ENCODE results near the gene CEP76. TPM values are rescaled to one million over a fixed set of nuclear protein-coding genes. Genes with fewer than 3 reads are reported as not detected.

CEP76 gene
- total and polyA plus RNA-seq, 2 donors (not counting 1 experiment from before 2014, with no cell fraction given): 5.3 to 10.0 TPM

GRCh38 chr18:12637393-12637792, 65.1 kb downstream of the CEP76 start:
- Histone ChIP-seq H3K36me3 (replicated peaks in 1 of 2; ENCODE audit: control extremely low read depth in 1 of 2, control insufficient read depth in 1 of 2, extremely low read depth in 1 of 2, insufficient read depth in 2 of 2, low read length in 1 of 2) (no peaks in the 10 kb centered on the region), H3K9ac (ENCODE audit: low read length) (no peak overlapping the region), H3K4me3 (ENCODE audit: control extremely low read depth in 1 of 5, extremely low read depth in 1 of 5, insufficient read depth in 1 of 5, low read depth in 2 of 5, low read length in 4 of 5) (no peak overlapping the region), H3K27me3 (replicated peaks in 1 of 4; ENCODE audit: control extremely low read depth in 1 of 4, control insufficient read depth in 3 of 4, insufficient read depth in 4 of 4, low read length in 3 of 4) (peaks cover 0 to 3% (median under 1%) of the 10 kb centered on the region in 4 experiments), H3K4me1 (ENCODE audit: control insufficient read depth in 2 of 2, insufficient read depth in 2 of 2, low read length in 2 of 2) (no peaks in the 10 kb centered on the region), H3K79me2 (ENCODE audit: control insufficient read depth, insufficient read depth, low read length) (no peaks in the 10 kb centered on the region), H3K9me3 (ENCODE audit: control extremely low read depth in 1 of 3, control insufficient read depth in 2 of 3, insufficient read depth in 1 of 3, low read length in 2 of 3) (no peaks in the 10 kb centered on the region), H4K20me1 (ENCODE audit: control insufficient read depth, insufficient read depth, low read length, poor library complexity, severe bottlenecking) (no peaks in the 10 kb centered on the region), H3K4me2 (replicated peaks; ENCODE audit: low read depth, low read length, poor library complexity, severe bottlenecking) (no peak overlapping the region), H2AFZ (ENCODE audit: insufficient read depth, low read depth, low read length, poor library complexity, severe bottlenecking) (no peak overlapping the region), H3K27ac (ENCODE audit: low read length in 2 of 2) (no peak overlapping the region)
- DNase-seq: no peak
- POLR2A ChIA-PET: no interaction called here
- H3K4me3 Mint-ChIP-seq: no peak overlapping the region
- ATAC-seq (ENCODE audit: low read depth): no peak
- no peaks in the 10 kb centered on the region for H3K4me1 Mint-ChIP-seq
- no peak overlapping the region for H3K27ac Mint-ChIP-seq
- no CpG with 5 or more reads among the region's 3 CpGs for WGBS (ENCODE audit: insufficient coverage)
- CTCF ChIA-PET: no interaction called here
- TF ChIP-seq EZH2 (IDR thresholded peaks at IDR 0.05; ENCODE audit: borderline replicate concordance, insufficient read depth, low read depth, low read length, poor library complexity, severe bottlenecking) (no peak), CTCF (IDR thresholded peaks at IDR 0.05) (no peak)
- peaks cover 11% of the 10 kb centered on the region for H3K27me3 Mint-ChIP-seq
- no peaks in the 10 kb centered on the region for H3K9me3 Mint-ChIP-seq (ENCODE audit: insufficient read depth)
- intact Hi-C loops (cut with micrococcal nuclease): no loop called here

- no peaks in the 10 kb centered on the region for H3K27me3 Mint-ChIP-seq
- Histone ChIP-seq H3K9me3 (ENCODE audit: control extremely low read depth in 1 of 3, control insufficient read depth in 2 of 3, insufficient read depth in 1 of 3, low read length in 2 of 3) (no peaks in the 10 kb centered on the region), H4K20me1 (ENCODE audit: control insufficient read depth, insufficient read depth, low read length, poor library complexity, severe bottlenecking) (no peaks in the 10 kb centered on the region), H3K36me3 (replicated peaks in 1 of 2; ENCODE audit: control extremely low read depth in 1 of 2, control insufficient read depth in 1 of 2, extremely low read depth in 1 of 2, insufficient read depth in 2 of 2, low read length in 1 of 2) (no peaks in the 10 kb centered on the region), H3K27ac (ENCODE audit: low read length in 2 of 2) (no peak overlapping the region), H3K4me2 (replicated peaks; ENCODE audit: low read depth, low read length, poor library complexity, severe bottlenecking) (no peak overlapping the region), H3K4me1 (ENCODE audit: control insufficient read depth in 2 of 2, insufficient read depth in 2 of 2, low read length in 2 of 2) (no peaks in the 10 kb centered on the region), H3K27me3 (replicated peaks in 1 of 4; ENCODE audit: control extremely low read depth in 1 of 4, control insufficient read depth in 3 of 4, insufficient read depth in 4 of 4, low read length in 3 of 4) (no peaks in the 10 kb centered on the region), H3K79me2 (ENCODE audit: control insufficient read depth, insufficient read depth, low read length) (no peaks in the 10 kb centered on the region), H3K4me3 (ENCODE audit: control extremely low read depth in 1 of 5, extremely low read depth in 1 of 5, insufficient read depth in 1 of 5, low read depth in 2 of 5, low read length in 4 of 5) (no peak overlapping the region), H2AFZ (ENCODE audit: insufficient read depth, low read depth, low read length, poor library complexity, severe bottlenecking) (no peak overlapping the region), H3K9ac (ENCODE audit: low read length) (no peak overlapping the region)
- H3K9me3 Mint-ChIP-seq (ENCODE audit: insufficient read depth): no peaks in the 10 kb centered on the region
- intact Hi-C loops (cut with micrococcal nuclease): no loop called here
- no peak for TF ChIP-seq EZH2 (IDR thresholded peaks at IDR 0.05; ENCODE audit: borderline replicate concordance, insufficient read depth, low read depth, low read length, poor library complexity, severe bottlenecking)
- TF ChIP-seq CTCF (IDR thresholded peaks at IDR 0.05): no peak
- DNase-seq (no peak), ATAC-seq (ENCODE audit: low read depth) (no peak)
- CTCF ChIA-PET: no interaction called here
- no peak overlapping the region for H3K27ac Mint-ChIP-seq
- no peak overlapping the region for H3K4me3 Mint-ChIP-seq
- H3K4me1 Mint-ChIP-seq: no peaks in the 10 kb centered on the region
- 74% methylated on average over 5 of the region's 6 CpGs for WGBS (ENCODE audit: insufficient coverage)
- POLR2A ChIA-PET: no interaction called here
Observed at GRCh38 chr18:12631831-12632477, 70.6 kb downstream of the CEP76 start.

Data from B cell (primary cell).